H9 (cell line): ENCODE results near the gene BAAT. TPM values are rescaled to one million over a fixed set of nuclear protein-coding genes. Genes with fewer than 3 reads are reported as not detected.

Experiments
- DNase-seq: peaks from one replicate; pipeline ENCODE4 v3.0.0-alpha.2; 2017
- H2AFZ ChIP-seq: one replicate; pipeline ENCODE4 v1.6.1; 2013; ENCODE audit warnings: mild to moderate bottlenecking, low read length, control low read depth, moderate library complexity
- H2AK5ac ChIP-seq: 2 replicates; pipeline ENCODE4 v1.6.1; 2013; ENCODE audit warnings: low read length, control low read depth, mixed read lengths; ENCODE audit not compliant: insufficient read length
- H2BK120ac ChIP-seq: one replicate; pipeline ENCODE4 v1.6.1; 2013; ENCODE audit warnings: low read depth, mild to moderate bottlenecking, low read length, control low read depth, inconsistent platforms; ENCODE audit not compliant: poor library complexity, severe bottlenecking
- H2BK12ac ChIP-seq: 2 replicates; pipeline ENCODE4 v1.6.1; 2013; ENCODE audit warnings: low read length, control low read depth, mixed read lengths, low read depth; ENCODE audit not compliant: insufficient read length
- H2BK15ac ChIP-seq: 2 replicates; pipeline ENCODE4 v1.6.1; 2013; ENCODE audit warnings: low read depth, low read length, control low read depth
- H2BK20ac ChIP-seq: one replicate; pipeline ENCODE4 v1.6.1; 2013; ENCODE audit warnings: low read depth, mild to moderate bottlenecking, low read length, control low read depth, inconsistent platforms; ENCODE audit not compliant: poor library complexity, severe bottlenecking
- H2BK5ac ChIP-seq: 2 replicates; pipeline ENCODE4 v1.6.1; 2013; ENCODE audit warnings: low read length, control low read depth, mixed read lengths; ENCODE audit not compliant: insufficient read length
- H3K14ac ChIP-seq: 2 replicates; pipeline ENCODE4 v1.6.1; 2013; ENCODE audit warnings: low read length, control low read depth; ENCODE audit not compliant: insufficient read depth
- H3K18ac ChIP-seq: 2 replicates; pipeline ENCODE4 v1.6.1; 2013; ENCODE audit warnings: low read depth, mild to moderate bottlenecking, mixed read lengths, low read length, control low read depth; ENCODE audit not compliant: insufficient read length
- H3K23ac ChIP-seq: 2 replicates; pipeline ENCODE4 v1.6.1; 2013; ENCODE audit warnings: low read length, control low read depth, mixed read lengths, low read depth; ENCODE audit not compliant: insufficient read length
- H3K23me2 ChIP-seq: 2 replicates; pipeline ENCODE4 v1.6.1; 2013; ENCODE audit warnings: low read depth, mild to moderate bottlenecking, mixed read lengths, low read length, control low read depth; ENCODE audit not compliant: insufficient read length, poor library complexity, severe bottlenecking
- H3K27ac ChIP-seq: 2 replicates; pipeline ENCODE4 v1.5.1; 2013; ENCODE audit warnings: low read length, control low read depth, mixed read lengths, low read depth; ENCODE audit not compliant: insufficient read length
- H3K27me3 ChIP-seq: 2 replicates; pipeline ENCODE4 v1.6.1; 2013; ENCODE audit warnings: low read length, control low read depth, inconsistent platforms; ENCODE audit not compliant: insufficient read depth
- H3K4ac ChIP-seq: 2 replicates; pipeline ENCODE4 v1.6.1; 2013; ENCODE audit warnings: low read depth, mild to moderate bottlenecking, control low read depth, inconsistent platforms, low read length, moderate library complexity
- H3K4me1 ChIP-seq: 2 replicates; pipeline ENCODE4 v1.6.1; 2013; ENCODE audit warnings: low read length, control low read depth, inconsistent platforms; ENCODE audit not compliant: insufficient read depth
- H3K4me2 ChIP-seq: 2 replicates; pipeline ENCODE4 v1.6.1; 2013; ENCODE audit warnings: low read length, control low read depth, mixed read lengths; ENCODE audit not compliant: insufficient read length, insufficient read depth
- H3K56ac ChIP-seq: 2 replicates; pipeline ENCODE4 v1.6.1; 2013; ENCODE audit warnings: low read depth, mild to moderate bottlenecking, mixed read lengths, low read length, control low read depth; ENCODE audit not compliant: insufficient read length
- H3K79me1 ChIP-seq: 2 replicates; pipeline ENCODE4 v1.6.1; 2013; ENCODE audit warnings: low read depth, mild to moderate bottlenecking, moderate library complexity, low read length, control low read depth, inconsistent platforms; ENCODE audit not compliant: insufficient read depth, poor library complexity, severe bottlenecking
- H3K79me2 ChIP-seq: 2 replicates; pipeline ENCODE4 v1.6.1; 2013; ENCODE audit warnings: low read length, control low read depth, inconsistent platforms; ENCODE audit not compliant: insufficient read depth
- H3K9ac ChIP-seq: 2 replicates; pipeline ENCODE4 v1.6.1; 2013; ENCODE audit warnings: low read length, control low read depth, mixed read lengths; ENCODE audit not compliant: insufficient read length; ENCODE audit errors: extremely low read depth
- H3K9me3 ChIP-seq: one replicate; pipeline ENCODE4 v1.6.1; 2013; ENCODE audit warnings: low read depth, low read length, inconsistent platforms; ENCODE audit not compliant: control insufficient read depth
- H3T11ph ChIP-seq: one replicate; pipeline ENCODE4 v1.6.1; 2013; ENCODE audit warnings: mild to moderate bottlenecking, low read length, control low read depth, inconsistent platforms
- H4K20me1 ChIP-seq: one replicate; pipeline ENCODE4 v1.6.1; 2013; ENCODE audit not compliant: control insufficient read depth, insufficient read length, insufficient read depth
- H4K5ac ChIP-seq: 2 replicates; pipeline ENCODE4 v1.6.1; 2013; ENCODE audit warnings: low read depth, mild to moderate bottlenecking, mixed read lengths, low read length, control low read depth; ENCODE audit not compliant: insufficient read length
- H4K8ac ChIP-seq: replicated peaks from 2 replicates; pipeline ENCODE4 v1.6.1; 2013; ENCODE audit warnings: low read length, control low read depth, mixed read lengths, low read depth; ENCODE audit not compliant: insufficient read length
- H4K91ac ChIP-seq: 2 replicates; pipeline ENCODE4 v1.6.1; 2013; ENCODE audit warnings: low read depth, mild to moderate bottlenecking, moderate library complexity, mixed read lengths, low read length, control low read depth; ENCODE audit not compliant: insufficient read length
- H3K27ac Mint-ChIP-seq, 3 experiments: 2 replicates in 2 of 3; 3 replicates in 1 of 3; pipeline ENCODE4 v1.8.0; 2020 to 2021; ENCODE audit warnings: mixed read lengths in 3 of 3, mild to moderate bottlenecking in 1 of 3, moderate library complexity in 1 of 3
- H3K27me3 Mint-ChIP-seq: 2 replicates; pipeline ENCODE4 v1.8.0; 2021; ENCODE audit warnings: low read depth, mild to moderate bottlenecking, moderate library complexity, mixed read lengths
- H3K36me3 Mint-ChIP-seq, 3 experiments: 2 replicates in 2 of 3; 3 replicates in 1 of 3; pipeline ENCODE4 v1.8.0; 2020 to 2021; ENCODE audit warnings: low read depth in 3 of 3, mixed read lengths in 3 of 3; ENCODE audit not compliant: insufficient read depth in 1 of 3
- H3K4me1 Mint-ChIP-seq, 2 experiments: 2 replicates each; pipeline ENCODE4 v1.8.0; 2020; ENCODE audit warnings: mixed read lengths in 2 of 2
- H3K4me3 Mint-ChIP-seq, 2 experiments: 2 replicates in 1 of 2; 3 replicates in 1 of 2; pipeline ENCODE4 v1.8.0; 2020 to 2021; ENCODE audit warnings: mild to moderate bottlenecking in 2 of 2, mixed read lengths in 2 of 2, moderate library complexity in 1 of 2
- H3K9me3 Mint-ChIP-seq, 2 experiments: 2 replicates in 1 of 2; 3 replicates in 1 of 2; pipeline ENCODE4 v1.8.0; 2020; ENCODE audit warnings: mild to moderate bottlenecking in 2 of 2, mixed read lengths in 2 of 2, moderate library complexity in 1 of 2
- total RNA-seq: library from RNA; stranded (reverse); gene quantifications from 2 replicates; pipeline ENCODE4 v1.2.1, GENCODE V29; 2021
- TF ChIP-seq, protein P1 (sequence below): fragments of 200-600 bp; sonication (generic); conservative IDR thresholded peaks from 3 replicates; pipeline ENCODE4 v1.8.0; 2021; ENCODE audit warnings: antibody characterized with exemption, mild to moderate bottlenecking

Gene BAAT
- total RNA-seq, 1 experiment from 2014 or later, result 0.09 TPM

DNA sequence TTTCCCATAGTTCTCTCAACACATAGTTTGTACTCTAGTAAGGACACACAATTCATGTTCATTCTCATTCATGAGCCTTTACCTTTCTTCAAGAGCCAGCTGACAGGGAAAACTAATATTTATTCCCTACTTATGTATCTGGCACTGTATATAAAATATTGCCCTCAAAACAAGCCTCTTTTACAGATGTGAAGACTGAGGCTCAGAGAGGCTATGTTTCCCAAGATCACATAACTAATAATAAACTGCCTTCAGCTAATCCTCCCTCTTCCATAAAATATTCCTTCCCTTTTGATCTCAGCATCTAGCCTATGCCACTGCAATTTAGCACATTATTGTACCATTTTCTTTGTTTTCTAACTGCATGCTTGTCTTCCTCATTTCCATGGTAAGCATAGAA lies 32.6 kb upstream of the BAAT start:
- Mint-ChIP-seq H3K36me3 (peaks cover 3 to 7% (median 4%) of the 10 kb centered on the region in 3 experiments; a peak in 4 of 7 replicates), H3K9me3 (peaks cover 5 to 12% of the 10 kb centered on the region in 2 experiments; a peak in 4 of 5 replicates), H3K27me3 (peaks cover 7% of the 10 kb centered on the region), H3K4me1 (peaks cover under 1 to 2% of the 10 kb centered on the region in 2 experiments; a peak in 3 of 4 replicates), H3K27ac (no peak overlapping the region), H3K4me3 (no peak overlapping the region)
- DNase-seq, result no peak
- H2BK20ac ChIP-seq, result no peak overlapping the region
- H3K9ac ChIP-seq, result no peak overlapping the region
- H3K79me1 ChIP-seq, result no peaks in the 10 kb centered on the region
- no peaks in the 10 kb centered on the region for H3K9me3 ChIP-seq
- H3K79me2 ChIP-seq, result no peaks in the 10 kb centered on the region
- no peak overlapping the region for H2BK15ac ChIP-seq
- no peak overlapping the region for H3K56ac ChIP-seq
- no peak overlapping the region for H2BK12ac ChIP-seq
- no peak overlapping the region for H2AK5ac ChIP-seq
- no peaks in the 10 kb centered on the region for H3K27me3 ChIP-seq
- H3K23me2 ChIP-seq, result no peaks in the 10 kb centered on the region
- TF ChIP-seq, protein P1, sequence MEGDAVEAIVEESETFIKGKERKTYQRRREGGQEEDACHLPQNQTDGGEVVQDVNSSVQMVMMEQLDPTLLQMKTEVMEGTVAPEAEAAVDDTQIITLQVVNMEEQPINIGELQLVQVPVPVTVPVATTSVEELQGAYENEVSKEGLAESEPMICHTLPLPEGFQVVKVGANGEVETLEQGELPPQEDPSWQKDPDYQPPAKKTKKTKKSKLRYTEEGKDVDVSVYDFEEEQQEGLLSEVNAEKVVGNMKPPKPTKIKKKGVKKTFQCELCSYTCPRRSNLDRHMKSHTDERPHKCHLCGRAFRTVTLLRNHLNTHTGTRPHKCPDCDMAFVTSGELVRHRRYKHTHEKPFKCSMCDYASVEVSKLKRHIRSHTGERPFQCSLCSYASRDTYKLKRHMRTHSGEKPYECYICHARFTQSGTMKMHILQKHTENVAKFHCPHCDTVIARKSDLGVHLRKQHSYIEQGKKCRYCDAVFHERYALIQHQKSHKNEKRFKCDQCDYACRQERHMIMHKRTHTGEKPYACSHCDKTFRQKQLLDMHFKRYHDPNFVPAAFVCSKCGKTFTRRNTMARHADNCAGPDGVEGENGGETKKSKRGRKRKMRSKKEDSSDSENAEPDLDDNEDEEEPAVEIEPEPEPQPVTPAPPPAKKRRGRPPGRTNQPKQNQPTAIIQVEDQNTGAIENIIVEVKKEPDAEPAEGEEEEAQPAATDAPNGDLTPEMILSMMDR, result no peak
- no peaks in the 10 kb centered on the region for H3K4me1 ChIP-seq
- H2AFZ ChIP-seq, result no peak overlapping the region
- no peak overlapping the region for H3K27ac ChIP-seq
- H2BK5ac ChIP-seq, result no peak overlapping the region
- no peak overlapping the region for H2BK120ac ChIP-seq
- H3K23ac ChIP-seq, result no peak overlapping the region
- H4K5ac ChIP-seq, result no peak overlapping the region
- H3K4ac ChIP-seq, result no peak overlapping the region
- no peak overlapping the region for H3K18ac ChIP-seq
- no peak overlapping the region for H3T11ph ChIP-seq
- no peak overlapping the region for H4K91ac ChIP-seq
- no peak overlapping the region for H3K4me2 ChIP-seq
- no peak overlapping the region for H3K14ac ChIP-seq
- H4K20me1 ChIP-seq, result no peaks in the 10 kb centered on the region
- no peak overlapping the region for H4K8ac ChIP-seq
